ENCODE measurements around the gene MCTP1. TPM values are rescaled to one million over a fixed set of nuclear protein-coding genes. Genes with fewer than 3 reads are reported as not detected.

MCTP1 gene
- total and polyA plus RNA-seq, 10 of the 15 experiments (the other 5 are each of a cell fraction or from before 2014, with no cell fraction given) = 12.6 to 45.9 (median 18.8) TPM

GRCh38 chr5:95087816-95088317 is 197.0 kb downstream of the MCTP1 start (continued):
- TF ChIP-seq RELB (IDR thresholded peaks at IDR 0.05; ENCODE audit: low read depth) = peak; percentile 95
- TF ChIP-seq PKNOX1 (IDR thresholded peaks at IDR 0.05) = peak; percentile 68; the same call in 1 of the 2 replicates
- TF ChIP-seq BCL11A (IDR thresholded peaks at IDR 0.05; ENCODE audit: low read depth, low read length) = peak; percentile 76; the same call in 1 of the 2 replicates
- no peak for TF ChIP-seq SIX5 (IDR thresholded peaks at IDR 0.05; ENCODE audit: low read depth, low read length, severe bottlenecking)
- TF ChIP-seq GABPA (IDR thresholded peaks at IDR 0.05; ENCODE audit: low read depth) = no peak
- no peak for TF ChIP-seq ETV6 (conservative IDR thresholded peaks at IDR 0.05 in 1 of 2, IDR thresholded peaks at IDR 0.05 in 1 of 2; ENCODE audit: borderline replicate concordance in 1 of 2, low read depth in 1 of 2)
- peak; percentile 63; the same call in 1 of the 2 replicates for TF ChIP-seq BMI1 (IDR thresholded peaks at IDR 0.05; ENCODE audit: borderline replicate concordance)
- TF ChIP-seq ATF2 (IDR thresholded peaks at IDR 0.05; ENCODE audit: low read length) = peak; percentile 81
- TF ChIP-seq ZSCAN29 (IDR thresholded peaks at IDR 0.05) = no peak
- no peak for TF ChIP-seq POLR2AphosphoS2 (IDR thresholded peaks at IDR 0.05; ENCODE audit: low read depth, low read length)
- no peak for TF ChIP-seq ZZZ3 (IDR thresholded peaks at IDR 0.05; ENCODE audit: control insufficient read depth, insufficient read length, low read depth)
- peak; percentile 80 for TF ChIP-seq CBFB (IDR thresholded peaks at IDR 0.05; ENCODE audit: low read depth)
- peak; percentile 76; the same call in 1 of the 2 replicates for TF ChIP-seq SPI1 (IDR thresholded peaks at IDR 0.05; ENCODE audit: borderline replicate concordance, insufficient read depth, low read depth, low read length)
- no peak for TF ChIP-seq MEF2A (IDR thresholded peaks at IDR 0.05; ENCODE audit: insufficient read depth, low read depth, low read length)
- TF ChIP-seq ASH2L (IDR thresholded peaks at IDR 0.05; ENCODE audit: borderline replicate concordance, low read depth) = no peak
- TF ChIP-seq KAT2A (conservative IDR thresholded peaks at IDR 0.05; ENCODE audit: control insufficient read depth, low read depth, low read length) = no peak
- 0 out of 2 replicates have a peak, but pooled peaks have one; percentile 50 for TF ChIP-seq CHD2 (IDR thresholded peaks at IDR 0.05; ENCODE audit: borderline replicate concordance, low read depth, low read length)
- no peak for TF ChIP-seq CBX5 (IDR thresholded peaks at IDR 0.05; ENCODE audit: low read depth)
- peak; percentile 96 to 97 for TF ChIP-seq IKZF2 (IDR thresholded peaks at IDR 0.05)
- TF ChIP-seq RAD51 (IDR thresholded peaks at IDR 0.05) = peak; percentile 56
- TF ChIP-seq NR2F1 (conservative IDR thresholded peaks at IDR 0.05) = peak; percentile 58
- no peak for TF ChIP-seq RFX5 (IDR thresholded peaks at IDR 0.05; ENCODE audit: low read depth, low read length)
- TF ChIP-seq USF2 (IDR thresholded peaks at IDR 0.05; ENCODE audit: borderline replicate concordance, low read depth, low read length) = no peak
- TF ChIP-seq RB1 (IDR thresholded peaks at IDR 0.05; ENCODE audit: borderline replicate concordance) = no peak
- no peak for TF ChIP-seq SRF (IDR thresholded peaks at IDR 0.05; ENCODE audit: low read depth in 2 of 2, low read length in 2 of 2)

All from GM12878 (cell line).